ENCODE results near the gene PARVA. TPM values are rescaled to one million over a fixed set of nuclear protein-coding genes. Genes with fewer than 3 reads are reported as not detected.

PARVA gene
- total RNA-seq, 1 experiment from 2014 or later: 29.1 TPM

DNA sequence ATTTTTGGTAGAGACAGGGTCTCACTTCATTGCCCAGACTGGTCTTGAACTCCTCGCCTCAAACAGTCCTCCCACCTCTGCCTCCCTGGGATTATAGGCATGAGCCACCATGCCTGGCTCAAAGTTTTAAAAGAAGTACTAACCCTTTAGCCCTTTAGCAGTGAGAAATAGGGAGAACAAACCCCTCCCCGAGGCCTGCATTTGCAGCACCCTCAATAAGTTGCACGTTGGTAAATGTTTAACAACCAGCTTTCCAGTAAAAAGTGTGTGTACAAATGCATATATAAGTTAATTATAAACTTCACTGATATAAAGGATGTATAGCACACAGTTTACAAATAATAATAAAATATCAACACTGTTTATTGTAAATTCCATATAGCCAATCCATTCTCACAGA is 51.8 kb downstream of the PARVA start:
- no peak for TF ChIP-seq SIN3A (IDR thresholded peaks at IDR 0.05; ENCODE audit: borderline replicate concordance, insufficient read depth, low read depth, low read length)
- TF ChIP-seq, protein P1, sequence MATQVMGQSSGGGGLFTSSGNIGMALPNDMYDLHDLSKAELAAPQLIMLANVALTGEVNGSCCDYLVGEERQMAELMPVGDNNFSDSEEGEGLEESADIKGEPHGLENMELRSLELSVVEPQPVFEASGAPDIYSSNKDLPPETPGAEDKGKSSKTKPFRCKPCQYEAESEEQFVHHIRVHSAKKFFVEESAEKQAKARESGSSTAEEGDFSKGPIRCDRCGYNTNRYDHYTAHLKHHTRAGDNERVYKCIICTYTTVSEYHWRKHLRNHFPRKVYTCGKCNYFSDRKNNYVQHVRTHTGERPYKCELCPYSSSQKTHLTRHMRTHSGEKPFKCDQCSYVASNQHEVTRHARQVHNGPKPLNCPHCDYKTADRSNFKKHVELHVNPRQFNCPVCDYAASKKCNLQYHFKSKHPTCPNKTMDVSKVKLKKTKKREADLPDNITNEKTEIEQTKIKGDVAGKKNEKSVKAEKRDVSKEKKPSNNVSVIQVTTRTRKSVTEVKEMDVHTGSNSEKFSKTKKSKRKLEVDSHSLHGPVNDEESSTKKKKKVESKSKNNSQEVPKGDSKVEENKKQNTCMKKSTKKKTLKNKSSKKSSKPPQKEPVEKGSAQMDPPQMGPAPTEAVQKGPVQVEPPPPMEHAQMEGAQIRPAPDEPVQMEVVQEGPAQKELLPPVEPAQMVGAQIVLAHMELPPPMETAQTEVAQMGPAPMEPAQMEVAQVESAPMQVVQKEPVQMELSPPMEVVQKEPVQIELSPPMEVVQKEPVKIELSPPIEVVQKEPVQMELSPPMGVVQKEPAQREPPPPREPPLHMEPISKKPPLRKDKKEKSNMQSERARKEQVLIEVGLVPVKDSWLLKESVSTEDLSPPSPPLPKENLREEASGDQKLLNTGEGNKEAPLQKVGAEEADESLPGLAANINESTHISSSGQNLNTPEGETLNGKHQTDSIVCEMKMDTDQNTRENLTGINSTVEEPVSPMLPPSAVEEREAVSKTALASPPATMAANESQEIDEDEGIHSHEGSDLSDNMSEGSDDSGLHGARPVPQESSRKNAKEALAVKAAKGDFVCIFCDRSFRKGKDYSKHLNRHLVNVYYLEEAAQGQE (IDR thresholded peaks at IDR 0.05; ENCODE audit: insufficient read depth in 1 of 2, low read depth in 2 of 2, low read length in 1 of 2): no peak
- no peak for TF ChIP-seq TCF7L2 (IDR thresholded peaks at IDR 0.05; ENCODE audit: low read depth, low read length)
- TF ChIP-seq, protein P2, sequence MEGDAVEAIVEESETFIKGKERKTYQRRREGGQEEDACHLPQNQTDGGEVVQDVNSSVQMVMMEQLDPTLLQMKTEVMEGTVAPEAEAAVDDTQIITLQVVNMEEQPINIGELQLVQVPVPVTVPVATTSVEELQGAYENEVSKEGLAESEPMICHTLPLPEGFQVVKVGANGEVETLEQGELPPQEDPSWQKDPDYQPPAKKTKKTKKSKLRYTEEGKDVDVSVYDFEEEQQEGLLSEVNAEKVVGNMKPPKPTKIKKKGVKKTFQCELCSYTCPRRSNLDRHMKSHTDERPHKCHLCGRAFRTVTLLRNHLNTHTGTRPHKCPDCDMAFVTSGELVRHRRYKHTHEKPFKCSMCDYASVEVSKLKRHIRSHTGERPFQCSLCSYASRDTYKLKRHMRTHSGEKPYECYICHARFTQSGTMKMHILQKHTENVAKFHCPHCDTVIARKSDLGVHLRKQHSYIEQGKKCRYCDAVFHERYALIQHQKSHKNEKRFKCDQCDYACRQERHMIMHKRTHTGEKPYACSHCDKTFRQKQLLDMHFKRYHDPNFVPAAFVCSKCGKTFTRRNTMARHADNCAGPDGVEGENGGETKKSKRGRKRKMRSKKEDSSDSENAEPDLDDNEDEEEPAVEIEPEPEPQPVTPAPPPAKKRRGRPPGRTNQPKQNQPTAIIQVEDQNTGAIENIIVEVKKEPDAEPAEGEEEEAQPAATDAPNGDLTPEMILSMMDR (IDR thresholded peaks at IDR 0.05): no peak
- TF ChIP-seq POLR2AphosphoS5 (IDR thresholded peaks at IDR 0.05; ENCODE audit: low read depth, low read length): no peak
- Histone ChIP-seq H3K4me1 (ENCODE audit: control insufficient read depth, insufficient read depth, low read length) (no peaks in the 10 kb centered on the region), H3K36me3 (ENCODE audit: control insufficient read depth, insufficient read depth, low read length) (no peaks in the 10 kb centered on the region), H3K27ac (ENCODE audit: low read length) (no peak overlapping the region), H3K4me3 (ENCODE audit: low read depth in 2 of 2, low read length in 2 of 2) (no peak overlapping the region), H3K27me3 (ENCODE audit: control insufficient read depth, insufficient read depth, low read length) (no peaks in the 10 kb centered on the region), H3K9me3 (ENCODE audit: control insufficient read depth, insufficient read depth, low read depth, low read length) (no peaks in the 10 kb centered on the region)
- in situ Hi-C loops (cut with HindIII; ENCODE audit: low pct_unique_long_range_greater_than_20kb, low sequenced_read_pairs) (no loop called here), intact Hi-C loops (cut with micrococcal nuclease; ENCODE audit: unreplicated experiment) (no loop called here)
- no peak for DNase-seq (ENCODE audit: low read depth, low spot score)
- POLR2A ChIA-PET: interaction anchor here (0.6 kb wide), 1 partner anchor 741 kb away, joined by 3 read pairs; no protein-coding TSS in a partner anchor
- no TSS peak for BruUV-seq (replicated peaks)
- CTCF ChIA-PET: no interaction called here
- no peak for ATAC-seq

DNA sequence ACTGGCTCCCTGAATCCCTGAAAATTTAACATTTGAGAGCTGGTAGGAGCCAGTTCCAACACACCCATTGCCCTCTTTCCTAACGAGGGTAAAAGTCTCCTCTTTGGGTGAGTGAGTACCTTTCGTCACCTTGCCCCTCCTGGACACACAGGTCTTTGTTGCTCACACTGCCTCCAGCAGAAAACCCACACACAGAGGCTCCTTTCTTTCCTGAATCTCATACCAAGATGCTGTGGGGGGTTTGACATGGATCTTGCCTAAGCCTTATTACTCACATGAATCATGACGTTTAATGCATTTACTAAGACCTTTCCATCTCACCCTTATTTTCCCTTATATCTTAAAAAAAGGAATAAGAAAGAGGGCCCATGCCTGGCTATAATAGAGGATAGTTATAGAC is 53.0 kb downstream of the PARVA start:
- no peak overlapping the region for H3K4me3 ChIP-seq (ENCODE audit: low read depth in 2 of 2, low read length in 2 of 2)
- no peaks in the 10 kb centered on the region for H3K9me3 ChIP-seq (ENCODE audit: control insufficient read depth, insufficient read depth, low read depth, low read length)
- H3K4me1 ChIP-seq (ENCODE audit: control insufficient read depth, insufficient read depth, low read length): no peaks in the 10 kb centered on the region
- BruUV-seq (replicated peaks): no TSS peak
- no peak overlapping the region for H3K27ac ChIP-seq (ENCODE audit: low read length)
- TF ChIP-seq, protein P1 (IDR thresholded peaks at IDR 0.05; ENCODE audit: insufficient read depth in 1 of 2, low read depth in 2 of 2, low read length in 1 of 2): no peak
- TF ChIP-seq, protein P2 (IDR thresholded peaks at IDR 0.05): no peak
- TF ChIP-seq SIN3A (IDR thresholded peaks at IDR 0.05; ENCODE audit: borderline replicate concordance, insufficient read depth, low read depth, low read length) (no peak), TCF7L2 (IDR thresholded peaks at IDR 0.05; ENCODE audit: low read depth, low read length) (no peak)
- no peak for DNase-seq (ENCODE audit: low read depth, low spot score)
- no peak for ATAC-seq
- ChIA-PET POLR2A (no interaction called here), CTCF (no interaction called here)
- intact Hi-C loops (cut with micrococcal nuclease; ENCODE audit: unreplicated experiment): no loop called here
- H3K27me3 ChIP-seq (ENCODE audit: control insufficient read depth, insufficient read depth, low read length): no peaks in the 10 kb centered on the region
- in situ Hi-C loops (cut with HindIII; ENCODE audit: low pct_unique_long_range_greater_than_20kb, low sequenced_read_pairs): no loop called here
- no peaks in the 10 kb centered on the region for H3K36me3 ChIP-seq (ENCODE audit: control insufficient read depth, insufficient read depth, low read length)

Measured in Panc1 (cell line).